Thymus (tissue), 11 donors: ENCODE data around the gene PLCB1. TPM values are rescaled to one million over a fixed set of nuclear protein-coding genes. Genes with fewer than 3 reads are reported as not detected.

Experiments
- DNase-seq, 9 donors: peaks; one replicate each; pipeline ENCODE4 v3.0.0-alpha.2; 2013; ENCODE audit warnings: low spot score in 9 of 9, low read depth in 6 of 9, missing footprints in 1 of 9
- H3K27ac ChIP-seq, 2 donors: one replicate each; pipeline ENCODE4 v1.5.1; 2013; ENCODE audit warnings: control low read depth in 1 of 2, low read depth in 1 of 2, low read length in 1 of 2, mild to moderate bottlenecking in 1 of 2, moderate library complexity in 1 of 2
- H3K27me3 ChIP-seq, 2 donors: one replicate each; pipeline ENCODE4 v1.5.1; 2013; ENCODE audit warnings: low read length in 1 of 2; ENCODE audit not compliant: control insufficient read depth in 2 of 2, insufficient read depth in 1 of 2
- H3K36me3 ChIP-seq, 2 donors: one replicate each; pipeline ENCODE4 v1.5.1; 2013; ENCODE audit warnings: low read length in 1 of 2, mild to moderate bottlenecking in 1 of 2, moderate library complexity in 1 of 2; ENCODE audit not compliant: control insufficient read depth in 2 of 2, insufficient read depth in 2 of 2
- H3K4me1 ChIP-seq, 2 donors: one replicate each; pipeline ENCODE4 v1.5.1; 2013; ENCODE audit warnings: low read length in 2 of 2; ENCODE audit not compliant: control insufficient read depth in 2 of 2, insufficient read depth in 2 of 2
- H3K4me3 ChIP-seq, 2 donors: one replicate each; pipeline ENCODE4 v1.5.1; 2013; ENCODE audit warnings: low read length in 2 of 2, control low read depth in 1 of 2, mild to moderate bottlenecking in 1 of 2
- H3K9me3 ChIP-seq, 2 donors: one replicate each; pipeline ENCODE4 v1.5.1; 2013; ENCODE audit warnings: low read length in 1 of 2, mild to moderate bottlenecking in 1 of 2; ENCODE audit not compliant: control insufficient read depth in 2 of 2, insufficient read depth in 1 of 2
- WGBS: extraction: QIAGEN DNeasy Blood & Tissue Kit; methylation state at CpG from one replicate; pipeline ENCODE4 v1.1.7; 2013; 5-methylcytosine and 5-hydroxymethylcytosine counted together
- polyA plus RNA-seq: library from polyadenylated mRNA; stranded (reverse); fragments of 200-250 nt; gene quantifications from one replicate; pipeline ENCODE4 v1.2.3, GENCODE V29; 2013
- total RNA-seq: library from RNA; stranded (reverse); fragments of 120-200 nt; gene quantifications from one replicate; pipeline ENCODE4 v1.2.4, GENCODE V29; 2013
- donor health status: healthy.

PLCB1 gene
- total and polyA plus RNA-seq, 2 donors: 4.1 to 4.7 TPM

DNA sequence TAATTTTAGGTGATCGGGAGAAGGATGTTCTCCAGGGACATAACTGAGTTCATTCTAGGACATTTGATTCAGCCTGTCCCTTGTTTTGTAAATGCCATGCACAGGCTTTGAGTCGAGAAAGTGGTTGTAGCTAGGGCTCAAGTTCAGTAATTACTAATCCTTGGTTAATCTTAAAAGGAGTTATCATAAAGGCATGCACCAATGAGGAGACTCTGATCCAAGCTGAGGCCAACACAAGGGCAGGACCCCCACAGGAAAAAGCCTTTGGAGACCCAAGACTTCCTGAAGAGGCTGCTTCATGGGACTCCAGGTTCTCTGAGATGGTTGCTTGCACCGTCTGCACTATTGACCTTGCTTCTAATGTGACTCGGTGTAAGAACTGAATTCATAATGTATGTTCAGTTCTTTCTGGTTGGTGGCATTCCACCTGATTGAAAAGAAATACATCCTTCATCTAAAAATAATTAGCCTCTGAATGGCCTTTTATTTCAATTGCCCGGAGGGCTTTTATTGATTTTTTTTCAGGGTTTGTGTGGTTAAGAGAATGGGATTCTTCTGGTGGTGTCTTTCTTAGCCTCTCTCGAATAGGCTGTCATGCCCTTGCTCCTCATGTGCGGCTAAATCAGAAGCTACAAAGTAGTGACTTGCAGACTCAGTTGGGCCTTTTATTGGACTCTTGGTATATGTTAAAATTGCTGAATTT, 735.1 kb downstream of the PLCB1 start:
- Histone ChIP-seq H3K27ac (no peak overlapping the region), H3K9me3 (no peaks in the 10 kb centered on the region), H3K36me3 (no peaks in the 10 kb centered on the region), H3K4me3 (no peak overlapping the region), H3K27me3 (no peaks in the 10 kb centered on the region), H3K4me1 (no peaks in the 10 kb centered on the region)
- no peak for DNase-seq
- 96% methylated on average over 7 of the region's 7 CpGs for WGBS

DNA sequence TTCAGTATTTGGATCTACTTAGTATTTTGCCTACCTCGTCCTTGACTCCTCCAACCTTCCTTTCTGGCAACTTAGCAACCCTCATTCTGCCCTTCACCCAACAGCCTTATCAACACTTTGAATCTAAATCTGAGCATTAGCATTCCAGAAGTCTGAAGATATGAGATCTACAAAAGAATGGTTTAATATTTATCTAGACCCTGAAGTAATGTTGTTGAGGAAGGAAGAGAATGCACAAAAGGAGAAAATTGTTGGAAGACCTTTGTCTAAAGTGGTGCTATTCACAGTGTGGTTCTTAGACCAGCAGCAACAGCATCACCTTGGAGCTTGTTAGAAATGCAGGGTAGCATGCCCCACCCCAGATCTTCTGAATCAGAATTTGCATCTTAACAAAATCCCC, 738.6 kb downstream of the PLCB1 start:
- Histone ChIP-seq H3K27ac (no peak overlapping the region), H3K27me3 (no peaks in the 10 kb centered on the region), H3K4me1 (no peaks in the 10 kb centered on the region), H3K9me3 (no peaks in the 10 kb centered on the region), H3K4me3 (no peak overlapping the region), H3K36me3 (no peaks in the 10 kb centered on the region)
- no peak for DNase-seq
- WGBS: 97% methylated on average over 1 of the region's 1 CpG

DNA sequence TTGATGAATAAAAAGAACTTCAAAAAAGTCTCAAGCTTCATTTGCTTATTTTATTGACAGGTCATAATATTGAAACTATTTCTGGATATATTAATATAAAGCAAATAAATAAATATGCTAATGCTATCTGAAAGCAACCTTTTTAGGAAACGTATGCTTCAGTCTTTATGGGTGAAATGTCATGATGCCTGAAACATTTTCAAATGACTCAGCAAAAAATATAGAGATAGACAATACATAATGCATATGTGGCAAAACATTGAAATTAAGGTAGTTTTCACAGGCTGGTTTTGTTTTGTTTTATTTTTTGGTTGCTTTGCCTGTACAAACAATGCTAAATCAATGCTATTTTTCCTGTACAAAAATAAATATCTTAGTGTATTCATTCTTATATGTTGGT, 742.4 kb downstream of the PLCB1 start:
- H3K4me3 ChIP-seq: no peak overlapping the region
- no peaks in the 10 kb centered on the region for H3K9me3 ChIP-seq
- H3K4me1 ChIP-seq: no peaks in the 10 kb centered on the region
- H3K36me3 ChIP-seq: no peaks in the 10 kb centered on the region
- H3K27ac ChIP-seq: no peak overlapping the region
- H3K27me3 ChIP-seq: no peaks in the 10 kb centered on the region
- 92% methylated on average over 1 of the region's 1 CpG for WGBS
- no peak for DNase-seq

DNA sequence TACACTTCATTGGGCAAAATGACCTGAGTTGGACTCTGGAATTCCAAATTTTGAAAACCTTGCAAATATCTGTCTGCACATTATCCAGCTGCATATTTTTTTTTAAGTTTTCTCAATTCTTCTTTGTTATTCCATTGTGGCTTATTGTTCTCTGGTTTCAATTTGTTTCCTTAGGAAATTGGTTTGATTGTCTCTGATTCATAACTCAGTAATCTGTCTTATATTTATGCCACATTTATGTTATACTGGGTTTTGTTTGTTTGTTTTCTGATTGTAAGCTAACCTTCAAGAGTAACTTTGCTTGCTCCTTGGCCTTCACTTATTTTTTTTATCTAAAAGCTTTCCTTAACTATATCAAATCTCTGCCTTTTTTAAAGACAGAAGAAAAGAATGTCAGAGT, 743.5 kb downstream of the PLCB1 start:
- no peaks in the 10 kb centered on the region for H3K9me3 ChIP-seq

DNA sequence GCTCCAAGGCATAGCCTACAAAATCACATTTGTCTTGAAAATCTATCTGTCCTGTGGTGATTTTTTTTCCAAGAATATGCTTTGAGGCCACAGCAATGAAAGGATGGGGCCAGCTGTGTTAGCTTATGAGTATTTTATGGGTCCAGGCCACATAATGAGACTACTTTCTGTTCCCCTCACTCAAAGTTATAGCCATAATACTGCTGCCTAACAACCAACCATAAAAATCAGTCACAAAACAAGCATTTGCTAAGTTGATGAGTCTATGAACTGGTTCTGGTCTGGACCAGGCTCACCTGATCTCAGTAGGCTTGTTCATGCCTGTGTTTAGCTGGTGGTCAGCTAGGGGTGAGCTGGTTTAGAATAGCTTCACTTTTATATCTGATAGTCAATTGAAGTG, 744.3 kb downstream of the PLCB1 start:
- H3K36me3 ChIP-seq: no peaks in the 10 kb centered on the region
- no peaks in the 10 kb centered on the region for H3K27me3 ChIP-seq
- H3K9me3 ChIP-seq: no peaks in the 10 kb centered on the region
- no peaks in the 10 kb centered on the region for H3K4me1 ChIP-seq
- no peak for DNase-seq
- no peak overlapping the region for H3K4me3 ChIP-seq
- H3K27ac ChIP-seq: no peak overlapping the region

More for the DNA sequence above, 743.5 kb downstream of the PLCB1 start:
- no peak overlapping the region for H3K27ac ChIP-seq
- no peaks in the 10 kb centered on the region for H3K27me3 ChIP-seq
- no peaks in the 10 kb centered on the region for H3K4me1 ChIP-seq
- H3K36me3 ChIP-seq: no peaks in the 10 kb centered on the region
- no peak for DNase-seq
- no peak overlapping the region for H3K4me3 ChIP-seq

DNA sequence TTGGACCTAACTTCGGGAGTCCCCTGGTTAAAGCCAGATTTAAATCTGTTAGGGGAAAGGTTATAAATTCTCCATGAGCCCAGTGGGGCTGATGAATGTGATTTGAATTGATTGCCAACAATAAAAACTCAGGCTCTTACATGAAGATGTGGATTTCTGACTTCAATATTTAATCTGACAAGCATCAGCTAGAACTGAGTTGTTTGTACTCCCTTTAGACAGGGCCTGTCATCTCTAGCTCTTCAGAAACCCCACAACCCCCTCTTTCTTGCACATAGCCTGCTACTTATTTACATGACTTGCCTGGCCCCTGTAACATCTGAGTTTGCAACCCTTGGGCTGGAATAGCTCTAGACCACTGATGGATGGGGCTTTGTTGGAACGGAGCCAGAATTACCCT, 745.2 kb downstream of the PLCB1 start:
- H3K9me3 ChIP-seq: no peaks in the 10 kb centered on the region
- WGBS: 97% methylated on average over 2 of the region's 2 CpGs
- H3K36me3 ChIP-seq: no peaks in the 10 kb centered on the region
- DNase-seq: no peak
- no peak overlapping the region for H3K27ac ChIP-seq
- H3K27me3 ChIP-seq: no peaks in the 10 kb centered on the region
- H3K4me1 ChIP-seq: no peaks in the 10 kb centered on the region
- no peak overlapping the region for H3K4me3 ChIP-seq

DNA sequence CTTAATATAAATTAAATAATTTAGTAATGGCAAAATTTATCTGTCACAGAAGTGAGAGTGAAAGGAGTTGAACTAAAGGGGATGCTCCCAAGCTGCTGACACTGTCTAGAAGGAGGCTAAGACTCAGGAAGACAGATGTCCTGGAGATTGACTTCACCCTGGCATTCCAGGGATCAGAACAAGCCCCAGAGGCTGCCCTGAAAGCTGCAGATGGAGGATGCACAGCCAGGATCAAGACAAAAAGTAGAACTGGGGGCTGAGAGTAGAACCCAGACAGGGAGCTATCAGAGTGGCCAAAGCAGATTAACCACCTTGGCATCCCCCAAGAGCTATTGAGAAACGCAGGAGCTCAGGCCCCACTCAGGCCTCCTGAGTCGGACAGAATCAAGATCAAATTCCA, 747.6 kb downstream of the PLCB1 start:
- 99% methylated on average over 2 of the region's 2 CpGs for whole genome bisulfite sequencing
- DNase-seq: no peak
- no peaks in the 10 kb centered on the region for H3K27me3 ChIP-seq
- H3K27ac ChIP-seq: no peak overlapping the region
- no peaks in the 10 kb centered on the region for H3K4me1 ChIP-seq
- no peaks in the 10 kb centered on the region for H3K36me3 ChIP-seq
- H3K4me3 ChIP-seq: no peak overlapping the region
- H3K9me3 ChIP-seq: no peaks in the 10 kb centered on the region

DNA sequence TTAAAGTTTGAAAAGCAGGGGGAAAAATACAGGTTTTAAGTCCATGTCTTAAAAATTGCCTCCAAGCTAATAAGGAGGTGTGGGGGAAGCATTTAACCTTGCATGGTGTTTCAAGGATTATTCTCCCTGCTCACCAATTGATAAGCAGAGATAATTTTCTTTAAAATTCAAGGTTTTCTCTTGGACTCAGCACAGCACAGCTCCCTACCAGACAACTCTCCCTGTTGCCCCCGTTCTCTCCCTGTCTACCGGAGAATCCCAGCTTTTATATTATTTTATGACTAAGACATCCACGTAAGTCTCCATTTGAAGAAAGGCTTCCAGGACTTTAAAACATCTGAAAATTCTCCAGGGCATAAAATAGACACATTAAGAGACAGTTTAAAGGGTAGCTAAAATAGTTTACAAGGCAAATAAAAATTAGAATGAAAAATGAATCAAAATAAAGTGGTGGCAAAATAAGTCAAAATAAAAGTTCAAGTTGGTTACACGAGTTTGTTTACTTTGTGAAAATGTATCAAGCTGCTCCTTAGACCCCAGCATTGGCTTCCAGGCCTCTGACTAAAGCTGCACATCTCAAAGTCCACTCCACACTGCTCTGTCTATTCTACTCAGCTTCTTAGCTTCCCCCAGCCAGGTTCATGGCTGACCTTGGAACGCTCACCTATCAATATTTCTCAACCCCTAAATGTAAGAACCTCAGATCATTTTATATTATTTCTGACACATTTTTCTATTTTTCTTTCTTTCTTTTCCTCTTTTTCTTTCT, 748.2 kb downstream of the PLCB1 start:
- Histone ChIP-seq H3K4me1 (no peaks in the 10 kb centered on the region), H3K27me3 (no peaks in the 10 kb centered on the region), H3K27ac (no peak overlapping the region), H3K4me3 (no peak overlapping the region), H3K9me3 (no peaks in the 10 kb centered on the region), H3K36me3 (no peaks in the 10 kb centered on the region)
- no peak for DNase-seq
- 98% methylated on average over 5 of the region's 5 CpGs for WGBS

DNA sequence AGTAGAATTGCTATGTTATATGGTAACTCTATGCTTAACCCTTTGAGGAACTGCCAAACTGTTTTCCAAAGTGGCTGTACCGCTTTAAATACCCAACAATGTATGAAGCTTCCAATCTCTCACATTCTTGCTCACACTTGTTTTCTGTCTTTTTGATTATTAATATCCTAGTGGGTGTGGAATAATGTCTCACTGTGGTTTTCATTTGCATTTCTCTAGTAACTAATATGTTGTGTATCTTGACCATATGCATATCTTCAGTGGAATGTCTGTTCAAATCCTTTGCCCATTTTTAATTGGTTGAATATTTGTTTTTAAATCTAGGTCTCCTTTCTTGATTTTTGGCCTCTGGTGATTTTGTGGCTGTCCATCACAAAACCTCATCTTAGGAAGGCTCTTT, 759.0 kb downstream of the PLCB1 start:
- DNase-seq: no peak
- H3K9me3 ChIP-seq: no peaks in the 10 kb centered on the region
- no peaks in the 10 kb centered on the region for H3K4me1 ChIP-seq
- no peak overlapping the region for H3K27ac ChIP-seq
- no peaks in the 10 kb centered on the region for H3K36me3 ChIP-seq
- no peak overlapping the region for H3K4me3 ChIP-seq
- H3K27me3 ChIP-seq: no peaks in the 10 kb centered on the region
- WGBS: 96% methylated on average over 1 of the region's 1 CpG
